Fibroblast of skin of back (primary cell): ENCODE measurements around the gene NFAT5.
"Not testable (repeated sequence)": the region's sequence is repeated elsewhere in the genome, so short reads cannot be mapped to it uniquely, and the experiment has no call there.

Experiments used
- DNase-seq: peaks from one replicate; pipeline ENCODE4 v3.0.0-alpha.2; 2013

NFAT5 gene

GRCh38 chr16:69643997-69644396 is 78.2 kb downstream of the NFAT5 start:
- DNase-seq = not testable (repeated sequence)

- no peak for DNase-seq
These were observed 79.0 kb downstream of the NFAT5 start for GRCh38 chr16:69644790-69645189.

DNA sequence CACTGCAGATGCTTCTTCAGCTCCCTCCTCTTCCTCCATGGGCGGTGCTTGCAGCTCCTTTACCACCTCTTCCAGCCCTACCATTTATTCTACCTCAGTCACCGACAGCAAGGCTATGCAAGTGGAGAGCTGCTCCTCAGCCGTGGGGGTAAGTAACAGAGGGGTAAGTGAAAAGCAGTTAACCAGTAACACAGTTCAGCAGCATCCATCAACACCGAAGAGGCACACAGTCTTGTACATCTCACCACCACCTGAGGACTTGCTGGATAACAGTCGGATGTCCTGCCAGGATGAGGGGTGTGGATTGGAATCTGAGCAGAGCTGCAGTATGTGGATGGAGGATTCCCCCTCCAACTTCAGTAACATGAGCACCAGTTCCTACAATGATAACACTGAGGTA is 81.3 kb downstream of the NFAT5 start:
- DNase-seq = no peak

DNA sequence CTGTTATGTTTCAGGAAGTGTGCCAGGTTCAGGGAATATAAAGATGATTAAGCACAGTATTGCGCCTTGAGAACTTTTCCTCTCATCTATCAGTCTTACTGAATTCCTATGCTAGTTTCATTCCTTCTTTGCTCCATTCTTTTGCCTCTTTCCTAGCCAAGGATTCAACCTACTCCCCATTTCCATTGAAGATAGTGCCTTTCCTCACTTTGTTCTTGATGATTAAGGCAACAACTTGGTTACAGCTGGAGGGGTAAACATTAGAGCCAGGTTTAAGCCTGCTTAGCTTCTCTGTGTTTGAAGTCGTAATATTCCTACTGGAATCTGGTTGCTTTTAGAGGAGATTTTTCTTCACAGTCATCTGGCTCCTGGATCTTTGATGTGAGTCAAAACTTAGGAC is 85.5 kb downstream of the NFAT5 start:
- DNase-seq = no peak

DNA sequence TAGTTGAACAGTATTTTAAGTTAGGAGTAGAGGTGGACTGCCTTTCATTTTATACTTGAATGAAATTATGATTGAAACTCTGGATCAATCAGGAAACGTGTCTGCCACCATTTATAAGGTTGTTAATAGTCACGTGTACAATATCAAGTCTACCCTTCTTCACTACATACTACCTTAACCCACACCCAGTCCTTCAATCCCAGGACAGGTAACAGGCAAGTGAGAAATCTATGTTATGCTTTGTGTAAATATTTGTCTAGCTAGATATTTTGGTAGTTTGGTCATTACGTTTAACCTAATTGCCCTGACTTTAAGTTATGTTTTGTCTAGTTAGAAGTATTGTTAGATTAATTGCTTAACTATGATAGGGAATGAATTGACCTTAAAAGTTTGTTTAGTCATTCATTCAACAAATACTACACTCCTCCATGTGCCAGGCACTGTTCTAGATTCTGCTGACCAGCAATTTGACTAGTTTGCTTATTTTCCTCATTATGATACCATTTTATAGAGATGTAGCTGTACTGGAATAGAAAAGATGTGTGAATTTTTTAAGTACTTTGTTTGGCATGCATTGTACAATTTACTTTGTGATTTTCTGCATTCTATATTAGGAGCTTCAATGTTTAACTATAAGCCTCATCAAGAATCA is 88.6 kb downstream of the NFAT5 start:
- no peak for DNase-seq

DNA sequence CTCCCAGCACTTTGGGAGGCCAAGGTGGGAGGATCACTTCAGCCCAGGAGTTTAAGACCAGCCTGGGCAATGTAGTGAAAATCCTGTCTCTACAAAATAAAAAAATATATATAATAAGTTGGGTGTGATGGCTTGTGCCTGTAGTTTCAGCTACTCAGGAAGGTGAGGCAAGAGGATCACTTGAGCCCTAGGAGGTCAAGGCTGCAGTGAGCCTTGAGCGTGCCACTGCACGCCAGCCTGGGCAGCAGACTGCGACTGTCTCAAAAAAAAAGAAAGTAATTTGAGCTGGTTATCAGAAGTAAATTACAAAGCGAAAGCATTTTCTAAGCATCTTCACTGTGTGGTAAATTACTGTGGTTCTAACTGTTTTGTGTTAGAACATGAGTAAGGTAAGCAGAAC is 94.4 kb downstream of the NFAT5 start:
- DNase-seq = no peak

DNA sequence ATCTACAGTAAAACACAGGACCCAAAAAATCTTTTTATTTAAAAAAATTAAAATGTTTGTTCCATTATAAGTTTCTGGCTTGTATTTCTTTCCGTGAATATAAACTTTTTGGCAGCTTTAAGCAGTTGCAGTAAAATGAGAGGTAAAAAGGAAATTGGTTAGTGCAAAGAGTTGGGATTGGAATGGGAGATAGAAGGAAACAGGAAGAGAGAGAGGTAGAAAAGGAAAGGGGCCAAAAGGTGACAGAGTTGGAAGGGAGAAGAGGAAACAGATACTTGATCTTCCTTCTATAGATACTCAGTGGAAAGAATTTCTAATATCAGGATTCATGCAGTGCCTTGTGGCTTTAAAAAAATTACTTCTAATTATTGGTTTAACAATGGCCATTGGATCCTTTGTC is 97.1 kb downstream of the NFAT5 start:
- no peak for DNase-seq

DNA sequence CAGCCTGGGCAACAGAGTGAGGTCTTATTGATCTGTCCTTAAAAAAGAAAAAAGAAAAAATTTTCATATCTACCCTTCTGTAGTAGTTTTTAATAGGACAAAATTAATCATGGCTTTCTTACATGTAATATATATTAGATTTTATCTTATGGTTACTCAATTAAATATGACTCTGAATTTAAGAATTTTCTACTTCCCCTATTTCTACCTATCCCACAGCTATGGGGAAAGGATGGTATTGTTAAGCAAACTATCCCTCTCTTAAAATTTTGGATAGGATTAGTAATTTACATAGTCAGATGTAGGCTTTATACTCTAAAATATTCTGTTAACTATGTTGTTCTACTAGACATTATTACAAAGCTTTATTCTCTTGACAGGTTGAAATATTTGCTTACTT is 98.1 kb downstream of the NFAT5 start:
- DNase-seq = no peak

DNA sequence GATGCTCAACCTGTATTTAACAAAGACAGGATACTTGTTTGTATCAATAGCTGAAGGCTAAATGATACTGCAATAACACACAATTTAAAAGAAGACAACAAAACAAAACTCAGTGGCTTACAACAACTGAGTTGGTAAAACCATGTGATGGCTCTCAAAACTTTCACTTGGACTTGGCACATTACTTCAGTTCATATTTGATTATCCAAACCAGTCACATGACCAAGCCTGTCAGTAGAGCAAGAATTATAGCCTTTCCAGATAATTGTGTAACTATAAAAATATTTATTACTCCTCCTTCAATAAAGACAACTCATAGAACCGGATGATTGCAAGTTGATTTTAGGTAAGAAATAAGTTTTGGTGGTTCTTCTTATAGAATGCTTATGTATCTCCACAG is 103.8 kb downstream of the NFAT5 start:
- DNase-seq = no peak

DNA sequence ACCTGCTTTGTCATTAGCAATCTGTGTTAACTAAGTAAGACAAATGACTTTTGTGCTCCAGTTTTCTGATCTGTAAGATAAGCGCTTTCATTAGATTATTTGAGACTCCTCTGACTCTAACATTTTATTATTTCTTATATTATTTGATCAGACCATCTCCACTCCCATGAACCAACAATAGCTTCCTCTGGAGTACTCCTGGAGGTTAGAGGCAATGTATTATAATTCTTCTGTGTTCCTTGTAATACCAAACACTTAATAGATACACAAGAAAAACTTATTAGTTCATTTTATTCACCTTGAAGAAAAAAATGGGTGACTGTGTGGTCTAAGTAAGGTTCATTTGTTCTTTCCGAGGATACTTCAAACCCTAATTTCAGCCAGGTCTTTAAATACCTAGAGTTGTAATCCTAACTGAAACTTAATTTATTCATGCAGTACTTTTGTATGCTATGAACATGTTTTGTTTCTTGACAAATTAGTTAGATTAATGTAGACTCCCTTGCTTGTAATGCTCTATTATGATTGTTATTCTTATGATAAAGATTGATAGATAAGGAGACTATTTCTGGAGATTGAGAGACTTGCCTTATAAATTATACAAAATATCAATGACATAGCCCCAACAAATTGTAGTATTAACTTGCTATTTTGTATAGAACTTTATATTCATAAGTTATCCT is 106.7 kb downstream of the NFAT5 start:
- DNase-seq = no peak

GRCh38 chr16:69672998-69673713 is 107.4 kb downstream of the NFAT5 start:
- peak; percentile 14 for DNase-seq

DNA sequence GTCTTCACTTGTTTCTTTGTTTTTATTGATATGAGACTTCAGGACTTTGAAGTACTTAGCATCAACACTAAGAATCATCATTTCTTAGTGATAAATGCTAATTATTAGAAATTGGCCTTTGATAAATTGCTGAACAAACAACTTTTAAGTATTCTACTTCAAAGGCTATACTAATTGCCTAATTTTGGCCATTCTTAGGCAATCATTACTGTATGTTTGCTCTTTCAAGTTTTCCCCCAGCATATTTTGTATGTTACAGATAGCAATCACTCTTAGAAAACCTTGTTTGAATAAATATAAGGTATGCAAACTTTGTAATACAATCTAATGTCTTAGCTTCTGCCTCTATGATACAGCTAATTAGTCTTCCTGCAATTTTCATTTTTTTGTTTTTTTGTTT is 114.6 kb downstream of the NFAT5 start:
- no peak for DNase-seq

- DNase-seq = no peak
These were observed 122.8 kb downstream of the NFAT5 start for GRCh38 chr16:69688589-69688988.

GRCh38 chr16:69691980-69692911 is 126.5 kb downstream of the NFAT5 start:
- peak; percentile 12 for DNase-seq

DNA sequence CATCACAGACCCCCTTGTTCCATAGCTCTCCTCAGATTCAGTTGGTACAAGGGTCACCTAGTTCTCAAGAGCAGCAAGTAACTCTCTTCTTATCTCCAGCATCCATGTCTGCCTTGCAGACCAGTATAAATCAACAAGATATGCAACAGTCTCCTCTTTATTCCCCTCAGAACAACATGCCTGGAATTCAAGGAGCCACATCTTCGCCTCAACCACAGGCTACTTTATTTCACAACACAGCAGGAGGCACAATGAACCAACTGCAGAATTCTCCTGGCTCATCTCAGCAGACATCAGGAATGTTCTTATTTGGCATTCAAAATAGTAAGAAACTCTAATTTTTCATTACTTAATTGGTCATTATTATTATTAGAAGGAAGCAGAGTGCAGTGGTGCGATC is 128.2 kb downstream of the NFAT5 start:
- no peak for DNase-seq

DNA sequence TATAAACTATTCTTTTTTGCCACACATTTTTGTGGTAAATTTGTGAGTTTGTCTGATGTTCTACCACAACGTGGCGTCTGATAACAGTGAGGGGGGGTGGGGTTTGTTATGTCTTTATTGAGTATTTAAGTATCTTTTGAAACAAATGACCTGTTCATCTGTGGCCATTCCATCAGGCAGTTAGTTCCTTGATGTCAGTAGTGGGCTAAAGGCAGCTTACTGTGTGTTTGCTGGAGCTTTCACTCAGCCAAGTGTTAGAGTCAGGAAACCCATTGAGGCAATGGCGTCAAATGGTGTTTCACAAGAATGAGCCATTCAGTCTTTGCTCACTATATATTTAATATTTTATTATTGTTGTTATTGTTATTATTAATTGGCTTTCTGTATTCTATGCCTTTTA is 132.6 kb downstream of the NFAT5 start:
- DNase-seq = no peak

GRCh38 chr16:69699915-69700314 is 134.1 kb downstream of the NFAT5 start:
- DNase-seq = no peak

DNA sequence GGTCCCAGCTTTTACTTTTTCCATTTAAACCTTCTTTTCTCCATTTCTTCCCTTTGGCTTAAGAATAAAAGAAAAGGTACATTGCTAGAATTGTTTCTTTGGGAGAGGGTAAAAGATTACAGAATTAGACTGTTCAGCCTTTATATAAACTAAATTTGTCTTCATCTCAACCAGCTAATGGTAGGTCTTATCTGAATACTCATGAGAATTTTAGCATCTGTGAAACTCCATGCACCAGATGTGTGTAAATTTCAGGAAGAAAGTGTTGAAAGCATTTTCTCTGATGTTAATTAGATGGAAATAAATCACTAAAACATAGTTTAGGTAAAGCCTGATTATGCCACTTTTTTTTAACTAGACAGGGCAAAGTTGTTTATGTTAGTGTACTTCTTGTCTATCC is 135.7 kb downstream of the NFAT5 start:
- DNase-seq = no peak

DNA sequence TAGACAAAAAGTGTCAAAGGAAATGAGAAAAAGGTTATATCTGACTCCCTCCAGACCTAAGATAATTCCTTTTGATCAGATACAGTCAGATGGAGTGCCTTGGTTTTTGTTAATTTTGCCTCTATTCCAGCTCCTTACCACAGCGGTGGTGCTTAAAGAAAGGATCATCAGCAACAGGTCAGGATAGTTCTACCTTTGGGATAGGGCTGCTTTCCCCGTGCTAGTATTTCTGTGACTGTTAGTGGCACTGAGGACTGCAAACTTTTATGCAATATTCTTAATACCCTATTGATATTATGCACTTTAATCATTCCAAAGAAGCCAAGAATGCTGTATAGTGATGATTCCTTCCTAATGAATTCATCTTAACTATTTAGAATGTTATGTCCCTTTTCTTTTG is 136.1 kb downstream of the NFAT5 start:
- DNase-seq = no peak

GRCh38 chr16:69703638-69704037 is 137.9 kb downstream of the NFAT5 start:
- peak; percentile 20 for DNase-seq

- no peak for DNase-seq
These were observed 140.6 kb downstream of the NFAT5 start for GRCh38 chr16:69706256-69706974.

GRCh38 chr16:69706975-69707340 is 141.2 kb downstream of the NFAT5 start:
- no peak for DNase-seq
